ENCODE measurements around the gene DAPK1. TPM values are rescaled to one million over a fixed set of nuclear protein-coding genes. Genes with fewer than 3 reads are reported as not detected.

DAPK1 gene
- polyA plus RNA-seq, 1 of the 3 experiments (the other 2 are of a cell fraction) = 0.61 TPM

GRCh38 chr9:87629104-87629503, 131.4 kb downstream of the DAPK1 start:
- ChIA-PET CTCF (interaction anchor here (0.6 to 1.6 kb wide), 2 partner anchors 32 to 637 kb away, joined by 3 read pairs; no protein-coding TSS in a partner anchor), POLR2A (no interaction called here)
- H3K4me1 ChIP-seq (ENCODE audit: control insufficient read depth in 1 of 2, insufficient read depth in 2 of 2, low read depth in 1 of 2, low read length in 1 of 2) = peaks cover 0 to 15% of the 10 kb centered on the region in 2 experiments; a peak in 1 of 4 replicates
- H3K9ac ChIP-seq = no peak overlapping the region
- H3F3A ChIP-seq (replicated peaks; ENCODE audit: insufficient read depth) = no peaks in the 10 kb centered on the region
- no peak overlapping the region for H3K27ac ChIP-seq (ENCODE audit: low read depth in 2 of 2, low read length in 1 of 2)
- TF ChIP-seq CHD2 (IDR thresholded peaks at IDR 0.05; ENCODE audit: low read length, partially characterized antibody) = no peak
- H3K4me2 ChIP-seq = no peak overlapping the region
- WGBS (ENCODE audit: low lambda C conversion rate) = 67% methylated on average over 5 of the region's 6 CpGs
- no peaks in the 10 kb centered on the region for H3K36me3 ChIP-seq (replicated peaks in 1 of 2; ENCODE audit: control insufficient read depth in 1 of 2, insufficient read depth in 2 of 2, low read length in 1 of 2)
- no peaks in the 10 kb centered on the region for H3K9me2 ChIP-seq
- no peak for DNase-seq
- H3K4me3 ChIP-seq (ENCODE audit: low read depth in 2 of 2, low read length in 1 of 2) = no peak overlapping the region
- H4K20me1 ChIP-seq (ENCODE audit: insufficient read depth) = no peaks in the 10 kb centered on the region
- H2AFZ ChIP-seq (ENCODE audit: low read depth) = no peak overlapping the region
- H3K79me2 ChIP-seq (ENCODE audit: insufficient read depth) = no peaks in the 10 kb centered on the region
- H3K9me3 ChIP-seq = no peaks in the 10 kb centered on the region
- no peaks in the 10 kb centered on the region for H3K27me3 ChIP-seq (ENCODE audit: insufficient read depth)

GRCh38 chr9:87630266-87630665, 132.6 kb downstream of the DAPK1 start:
- no peaks in the 10 kb centered on the region for H3K27me3 ChIP-seq (ENCODE audit: insufficient read depth)
- TF ChIP-seq FOXM1 (IDR thresholded peaks at IDR 0.05; ENCODE audit: low read depth) (no peak), RAD21 (IDR thresholded peaks at IDR 0.05; ENCODE audit: low read length) (no peak), FOXJ3 (CRISPR knock-in tag; IDR thresholded peaks at IDR 0.05) (no peak), CHD2 (IDR thresholded peaks at IDR 0.05; ENCODE audit: low read length, partially characterized antibody) (no peak), CTCF (IDR thresholded peaks at IDR 0.05) (no peak), MXI1 (IDR thresholded peaks at IDR 0.05; ENCODE audit: low read depth, low read length) (no peak), NRF1 (IDR thresholded peaks at IDR 0.05; ENCODE audit: low read depth, low read length) (no peak), MAX (IDR thresholded peaks at IDR 0.05; ENCODE audit: low read depth) (no peak), RFX5 (IDR thresholded peaks at IDR 0.05; ENCODE audit: low read length) (no peak), YY1 (IDR thresholded peaks at IDR 0.05; ENCODE audit: low read depth) (no peak), RXRA (IDR thresholded peaks at IDR 0.05; ENCODE audit: borderline replicate concordance, low read depth) (no peak), IRF3 (IDR thresholded peaks at IDR 0.05; ENCODE audit: low read depth, low read length) (no peak), ZBTB33 (IDR thresholded peaks at IDR 0.05; ENCODE audit: borderline replicate concordance, low read depth) (no peak), EZH2phosphoT487 (IDR thresholded peaks at IDR 0.05; ENCODE audit: borderline replicate concordance, low read depth) (no peak), NFIC (IDR thresholded peaks at IDR 0.05; ENCODE audit: borderline replicate concordance) (no peak), EP300 (IDR thresholded peaks at IDR 0.05; ENCODE audit: borderline replicate concordance in 1 of 2, low read depth in 1 of 2, low read length in 1 of 2) (no peak), SMC3 (IDR thresholded peaks at IDR 0.05; ENCODE audit: low read depth, low read length) (no peak), PBX3 (IDR thresholded peaks at IDR 0.05) (no peak)
- DNase-seq = no peak
- H3K4me1 ChIP-seq (ENCODE audit: control insufficient read depth in 1 of 2, insufficient read depth in 2 of 2, low read depth in 1 of 2, low read length in 1 of 2) = peaks cover 0 to 5% of the 10 kb centered on the region in 2 experiments; a peak in 1 of 4 replicates
- H3K79me2 ChIP-seq (ENCODE audit: insufficient read depth) = no peaks in the 10 kb centered on the region
- H3F3A ChIP-seq (replicated peaks; ENCODE audit: insufficient read depth) = no peaks in the 10 kb centered on the region
- H2AFZ ChIP-seq (ENCODE audit: low read depth) = no peak overlapping the region
- no peaks in the 10 kb centered on the region for H3K9me3 ChIP-seq
- H3K9me2 ChIP-seq = no peaks in the 10 kb centered on the region
- no peak overlapping the region for H3K4me3 ChIP-seq (ENCODE audit: low read depth in 2 of 2, low read length in 1 of 2)
- no peaks in the 10 kb centered on the region for H4K20me1 ChIP-seq (ENCODE audit: insufficient read depth)
- no peak overlapping the region for H3K27ac ChIP-seq (ENCODE audit: low read depth in 2 of 2, low read length in 1 of 2)
- H3K36me3 ChIP-seq (replicated peaks in 1 of 2; ENCODE audit: control insufficient read depth in 1 of 2, insufficient read depth in 2 of 2, low read length in 1 of 2) = no peaks in the 10 kb centered on the region
- CTCF ChIA-PET = interaction anchor here (0.9 to 1.6 kb wide), 4 partner anchors 19 to 312 kb away, joined by 3 to 4 read pairs (median 3); no protein-coding TSS in a partner anchor
- H3K9ac ChIP-seq = no peak overlapping the region
- WGBS (ENCODE audit: low lambda C conversion rate) = 63% methylated on average over 3 of the region's 3 CpGs
- POLR2A ChIA-PET = no interaction called here
- no peak overlapping the region for H3K4me2 ChIP-seq

Data from SK-N-SH (cell line).